Spleen (tissue), 11 donors: Measurements from ENCODE around the gene CDA. TPM values are rescaled to one million over a fixed set of nuclear protein-coding genes. Genes with fewer than 3 reads are reported as not detected.
A peak's percentile ranks its signal among the peaks of the same experiment; 100 is the strongest.

Experiments
- DNase-seq: peaks from one replicate; pipeline ENCODE4 v3.0.0-alpha.2; 2020
- H3K27ac ChIP-seq, 8 donors: fragments of 200-600 bp; sonication (generic) in 7 of 8; 1 replicate in 4 of 8; 2 replicates in 4 of 8; pipeline versions ENCODE4 v1.5.0 to v1.8.0; 2016 to 2021; ENCODE audit warnings: inconsistent platforms in 4 of 8, mild to moderate bottlenecking in 4 of 8, moderate library complexity in 1 of 8
- H3K27me3 ChIP-seq, 7 donors: fragments of 200-600 bp; sonication (generic) in 6 of 7; replicated peaks in 1 of 7; 1 replicate in 4 of 7; 2 replicates in 3 of 7; pipeline versions ENCODE4 v1.5.0 to v1.8.0; 2016 to 2021; ENCODE audit warnings: inconsistent platforms in 3 of 7, mild to moderate bottlenecking in 1 of 7
- H3K36me3 ChIP-seq, 6 donors: fragments of 200-600 bp; sonication (generic) in 5 of 6; 1 replicate in 4 of 6; 2 replicates in 2 of 6; pipeline versions ENCODE4 v1.5.0 to v1.8.0; 2016 to 2021; ENCODE audit warnings: inconsistent platforms in 2 of 6
- H3K4me1 ChIP-seq, 6 donors: fragments of 200-600 bp; sonication (generic) in 5 of 6; 1 replicate in 3 of 6; 2 replicates in 3 of 6; pipeline versions ENCODE4 v1.5.0 to v1.8.0; 2016 to 2021; ENCODE audit warnings: inconsistent platforms in 3 of 6
- H3K4me3 ChIP-seq, 8 donors: fragments of 200-600 bp; sonication (generic) in 7 of 8; 1 replicate in 4 of 8; 2 replicates in 4 of 8; pipeline versions ENCODE4 v1.5.0 to v1.8.0; 2016 to 2021; ENCODE audit warnings: inconsistent platforms in 4 of 8, mild to moderate bottlenecking in 4 of 8, moderate library complexity in 2 of 8
- H3K9me3 ChIP-seq, 8 donors: fragments of 200-600 bp; sonication (generic) in 7 of 8; 1 replicate in 4 of 8; 2 replicates in 4 of 8; pipeline versions ENCODE4 v1.5.0 to v1.8.0; 2016 to 2021; ENCODE audit warnings: inconsistent platforms in 4 of 8
- POLR2A ChIP-seq, 3 donors: fragments of 450-650 bp; IDR thresholded peaks; one replicate each; pipeline ENCODE4 v1.5.1; 2017; ENCODE audit warnings: antibody characterized with exemption in 3 of 3, mild to moderate bottlenecking in 1 of 3
- POLR2AphosphoS5 ChIP-seq, 3 donors: sonication (generic); formaldehyde crosslinking; IDR thresholded peaks; one replicate each; pipeline ENCODE4 v1.5.1; 2017; ENCODE audit warnings: antibody characterized with exemption in 3 of 3
- WGBS, 5 donors: extraction: QIAGEN DNeasy Blood & Tissue Kit in 3 of 5; methylation state at CpG; one replicate each; pipeline versions ENCODE4 v1.1.5 to v1.1.7; 2013 to 2018; 5-methylcytosine and 5-hydroxymethylcytosine counted together
- intact Hi-C: fragments of 100-400 bp; cut with DNase I; formaldehyde crosslinking; loops from one replicate; pipeline ENCODE4 v1.15.0; 2023; ENCODE audit warnings: low total_unique reads
- polyA plus RNA-seq, 3 donors: library from polyadenylated mRNA; stranded (reverse); fragments of 200-250 nt; gene quantifications; one replicate each; pipeline ENCODE4 v1.2.1, GENCODE V29; 2013
- total RNA-seq, 7 donors: library from RNA; depleted of rRNA in 3 of 7; stranded (reverse); fragments of >200 nt in 3 of 7; fragmentation: NEBNext Ultra II Directional in 4 of 7; extraction: Animal tissue kit (Norgen Biotek cat#: 25700) in 4 of 7; gene quantifications; one replicate each; pipeline versions ENCODE4 v1.1.0 to v1.2.1, GENCODE V29; 2016 to 2021
- TF ChIP-seq, protein P1 (sequence below), 11 experiments: fragments of 200-600 bp in 7 of 11; fragments of 450-650 bp in 4 of 11; sonication (generic) in 4 of 11; IDR thresholded peaks in 8 of 11; conservative IDR thresholded peaks in 3 of 11; 1 replicate in 7 of 11; 2 replicates in 4 of 11; pipeline versions ENCODE4 v1.4.0 to v1.8.0; 2016 to 2021; ENCODE audit warnings: antibody characterized with exemption in 11 of 11, inconsistent platforms in 4 of 11, mild to moderate bottlenecking in 1 of 11
- donor health status: healthy with polysubstance abuse.
- donor health status: DM: no; HTN: no; CAD: no; lungs with moderate emphysema.
- donor health status: DM: no; HTN: no; CAD: no.
- donor health status: Bipolar disorder and iron deficiency.
- donor health status: healthy.
- donor health status: DM: no; HTN: no; CAD: no.
- donor health status: DM: yes; HTN: yes; CAD: no.

Gene CDA
- total and polyA plus RNA-seq, 10 donors: 4.2 to 47.2 (median 15.6) TPM

DNA sequence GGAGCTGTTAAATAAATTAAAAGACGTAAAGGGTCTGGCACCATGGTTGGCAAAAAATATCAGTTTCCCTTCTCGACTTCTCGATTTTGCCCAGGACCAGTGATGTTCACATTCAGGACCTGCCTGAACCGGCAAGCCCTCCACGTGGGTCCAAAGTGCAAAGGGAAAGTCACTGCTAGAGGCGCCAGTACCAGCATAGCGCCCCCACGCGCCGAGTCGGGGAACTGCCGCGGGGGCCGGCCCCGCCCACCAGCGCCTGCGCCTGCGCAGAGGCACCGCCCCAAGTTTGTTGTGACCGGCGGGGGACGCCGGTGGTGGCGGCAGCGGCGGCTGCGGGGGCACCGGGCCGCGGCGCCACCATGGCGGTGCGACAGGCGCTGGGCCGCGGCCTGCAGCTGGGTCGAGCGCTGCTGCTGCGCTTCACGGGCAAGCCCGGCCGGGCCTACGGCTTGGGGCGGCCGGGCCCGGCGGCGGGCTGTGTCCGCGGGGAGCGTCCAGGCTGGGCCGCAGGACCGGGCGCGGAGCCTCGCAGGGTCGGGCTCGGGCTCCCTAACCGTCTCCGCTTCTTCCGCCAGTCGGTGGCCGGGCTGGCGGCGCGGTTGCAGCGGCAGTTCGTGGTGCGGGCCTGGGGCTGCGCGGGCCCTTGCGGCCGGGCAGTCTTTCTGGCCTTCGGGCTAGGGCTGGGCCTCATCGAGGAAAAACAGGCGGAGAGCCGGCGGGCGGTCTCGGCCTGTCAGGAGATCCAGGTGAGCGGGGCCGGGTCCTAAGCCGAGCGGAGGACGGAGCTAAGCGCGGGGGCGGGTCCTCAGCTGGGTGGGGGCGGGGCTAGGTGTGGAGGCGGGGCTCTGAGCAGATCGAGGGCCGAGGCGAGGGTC, 44.5 kb downstream of the CDA start, which contains the start of gene PINK1:
PINK1 (plus strand) TSS at position 269 of the 875 bp plus-strand sequence; CDS start at position 360, 91 bp downstream.
- peak; percentile 96 for DNase-seq
- 1 to 4% (median 1%) methylated on average over 42 to 93 of the region's 93 CpGs for WGBS, 5 donors
- Histone ChIP-seq H3K4me3 (peak within 1 kb of the TSS; percentile 79 to 99 (median 96)), H3K36me3 (peaks cover 0 to 24% (median 12%) of the 10 kb centered on the region in 6 donors), H3K27me3 (no peaks in the 10 kb centered on the region), H3K4me1 (peaks cover 8 to 41% (median 18%) of the 10 kb centered on the region in 6 donors), H3K9me3 (peaks cover 0 to 11% (median 0%) of the 10 kb centered on the region in 8 donors), H3K27ac (peak within 1 kb of the TSS; percentile 90 to 99 (median 96))
- TF ChIP-seq POLR2A (IDR thresholded peaks at IDR 0.05): peak in 2 of 3 donors; percentile 53 to 66
- peak; percentile 89 to 91 (median 90) for TF ChIP-seq POLR2AphosphoS5 (IDR thresholded peaks at IDR 0.05)
- TF ChIP-seq, protein P1, sequence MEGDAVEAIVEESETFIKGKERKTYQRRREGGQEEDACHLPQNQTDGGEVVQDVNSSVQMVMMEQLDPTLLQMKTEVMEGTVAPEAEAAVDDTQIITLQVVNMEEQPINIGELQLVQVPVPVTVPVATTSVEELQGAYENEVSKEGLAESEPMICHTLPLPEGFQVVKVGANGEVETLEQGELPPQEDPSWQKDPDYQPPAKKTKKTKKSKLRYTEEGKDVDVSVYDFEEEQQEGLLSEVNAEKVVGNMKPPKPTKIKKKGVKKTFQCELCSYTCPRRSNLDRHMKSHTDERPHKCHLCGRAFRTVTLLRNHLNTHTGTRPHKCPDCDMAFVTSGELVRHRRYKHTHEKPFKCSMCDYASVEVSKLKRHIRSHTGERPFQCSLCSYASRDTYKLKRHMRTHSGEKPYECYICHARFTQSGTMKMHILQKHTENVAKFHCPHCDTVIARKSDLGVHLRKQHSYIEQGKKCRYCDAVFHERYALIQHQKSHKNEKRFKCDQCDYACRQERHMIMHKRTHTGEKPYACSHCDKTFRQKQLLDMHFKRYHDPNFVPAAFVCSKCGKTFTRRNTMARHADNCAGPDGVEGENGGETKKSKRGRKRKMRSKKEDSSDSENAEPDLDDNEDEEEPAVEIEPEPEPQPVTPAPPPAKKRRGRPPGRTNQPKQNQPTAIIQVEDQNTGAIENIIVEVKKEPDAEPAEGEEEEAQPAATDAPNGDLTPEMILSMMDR (IDR thresholded peaks at IDR 0.05 in 8 of 11, conservative IDR thresholded peaks at IDR 0.05 in 3 of 11): peak; percentile 89 to 100 (median 99)
- intact Hi-C loops: no loop called here

DNA sequence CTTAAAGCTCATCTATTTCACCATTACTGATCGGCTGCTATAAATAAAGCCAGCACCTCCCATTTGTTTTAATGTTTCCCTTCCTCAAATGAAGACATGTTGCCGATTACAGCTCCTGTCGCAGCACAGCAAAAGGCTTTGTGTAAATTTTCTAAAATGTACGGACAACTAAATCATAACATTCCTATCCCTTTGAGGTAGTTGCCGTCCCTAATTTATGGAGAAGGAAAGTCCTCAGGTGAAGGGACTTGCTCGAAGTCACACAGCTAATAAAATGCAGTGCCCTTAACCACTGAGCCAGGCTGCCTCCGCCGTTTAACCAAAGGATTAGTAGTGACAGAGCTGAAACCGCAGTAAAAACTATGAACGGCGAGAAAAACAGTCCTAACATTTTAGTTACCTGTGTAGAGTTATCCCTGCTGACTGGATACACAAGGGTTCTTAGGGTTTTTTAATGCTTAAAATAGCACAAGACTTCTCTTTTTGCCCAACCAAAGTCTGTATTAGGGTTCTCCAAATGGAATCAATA, 45.2 kb downstream of the CDA start:
- peak overlapping the region; percentile 79 to 99 (median 96) for H3K4me3 ChIP-seq
- H3K36me3 ChIP-seq: peaks cover 0 to 31% (median 19%) of the 10 kb centered on the region in 6 donors
- no peaks in the 10 kb centered on the region for H3K27me3 ChIP-seq
- no peak for DNase-seq
- intact Hi-C loops: no loop called here
- no peak for TF ChIP-seq POLR2A (IDR thresholded peaks at IDR 0.05)
- no peak for TF ChIP-seq POLR2AphosphoS5 (IDR thresholded peaks at IDR 0.05)
- TF ChIP-seq, protein P1 (IDR thresholded peaks at IDR 0.05 in 8 of 11, conservative IDR thresholded peaks at IDR 0.05 in 3 of 11): no peak
- peak overlapping the region in 7 of 8 donors; percentile 92 to 99 (median 96) for H3K27ac ChIP-seq
- H3K9me3 ChIP-seq: peaks cover 0 to 4% (median 0%) of the 10 kb centered on the region in 8 donors
- WGBS, 5 donors: 0 to 3% (median 2%) methylated on average over 11 of the region's 11 CpGs
- peaks cover 8 to 41% (median 18%) of the 10 kb centered on the region in 6 donors for H3K4me1 ChIP-seq

DNA sequence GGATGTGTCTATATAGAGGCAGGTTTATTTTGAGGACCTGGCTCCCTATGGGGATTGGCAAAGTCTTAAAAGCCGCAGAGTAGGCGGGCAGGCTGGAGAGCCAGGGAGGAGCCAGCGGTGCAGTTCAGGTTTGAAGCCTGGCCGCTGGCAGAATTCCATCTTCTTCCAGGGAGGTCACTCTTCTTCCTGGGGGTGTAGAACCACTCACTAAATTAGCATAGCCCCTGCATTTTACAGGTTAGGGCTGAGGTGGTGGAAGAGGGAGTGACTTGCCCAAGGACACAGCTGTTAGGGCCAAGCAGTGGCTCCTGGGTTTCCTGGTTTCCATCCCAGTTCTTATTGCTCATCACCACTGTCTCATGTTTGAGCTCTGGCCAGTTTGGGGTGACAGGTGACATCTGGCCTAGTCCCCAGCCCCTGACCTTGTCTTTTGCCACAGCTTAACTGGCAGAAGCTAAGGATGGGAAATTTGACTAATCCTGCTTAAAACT, 45.7 kb downstream of the CDA start:
- WGBS, 5 donors: 6 to 22% (median 9%) methylated on average over 4 of the region's 4 CpGs
- H3K36me3 ChIP-seq: peaks cover 0 to 36% (median 20%) of the 10 kb centered on the region in 6 donors
- peak overlapping the region; percentile 79 to 99 (median 96) for H3K4me3 ChIP-seq
- intact Hi-C loops: loop anchor here (5.0 kb wide), 1 partner anchor 112 kb away; no protein-coding TSS in a partner anchor
- H3K9me3 ChIP-seq: no peaks in the 10 kb centered on the region
- TF ChIP-seq POLR2A (IDR thresholded peaks at IDR 0.05) (no peak), POLR2AphosphoS5 (IDR thresholded peaks at IDR 0.05) (no peak)
- TF ChIP-seq, protein P1 (IDR thresholded peaks at IDR 0.05 in 8 of 11, conservative IDR thresholded peaks at IDR 0.05 in 3 of 11): no peak
- DNase-seq: no peak
- H3K4me1 ChIP-seq: peaks cover 8 to 42% (median 19%) of the 10 kb centered on the region in 6 donors
- H3K27ac ChIP-seq: peak overlapping the region in 7 of 8 donors; percentile 92 to 99 (median 96)
- no peaks in the 10 kb centered on the region for H3K27me3 ChIP-seq
